Progenitor cell of endocrine pancreas (in vitro differentiated cells): ENCODE measurements around the gene CYFIP1. TPM values are rescaled to one million over a fixed set of nuclear protein-coding genes. Genes with fewer than 3 reads are reported as not detected.

Experiments used
- DNase-seq: peaks from one replicate; pipeline ENCODE4 v3.0.0; 2021; ENCODE audit warnings: low spot score; ENCODE audit not compliant: unreplicated experiment
- H3K27ac Mint-ChIP-seq: 2 replicates; pipeline ENCODE4 v1.8.0; 2021; ENCODE audit warnings: mild to moderate bottlenecking, moderate library complexity, mixed read lengths
- H3K27me3 Mint-ChIP-seq: 2 replicates; pipeline ENCODE4 v1.8.0; 2021; ENCODE audit warnings: mixed read lengths
- H3K36me3 Mint-ChIP-seq: 2 replicates; pipeline ENCODE4 v1.8.0; 2022; ENCODE audit warnings: mixed read lengths; ENCODE audit not compliant: insufficient read depth
- H3K4me1 Mint-ChIP-seq: 2 replicates; pipeline ENCODE4 v1.8.0; 2021; ENCODE audit warnings: low read depth, mixed read lengths
- H3K4me3 Mint-ChIP-seq: 2 replicates; pipeline ENCODE4 v1.8.0; 2021; ENCODE audit warnings: low read depth, mild to moderate bottlenecking, moderate library complexity, mixed read lengths
- H3K9me3 Mint-ChIP-seq: 2 replicates; pipeline ENCODE4 v1.8.0; 2021; ENCODE audit warnings: low read depth, mixed read lengths
- total RNA-seq: library from RNA; stranded (reverse); gene quantifications from 2 replicates; pipeline ENCODE4 v1.2.1, GENCODE V29; 2021
- TF ChIP-seq, protein P1 (sequence below): fragments of 200-600 bp; sonication (generic); IDR thresholded peaks from one replicate; pipeline ENCODE4 v1.5.0; 2021; ENCODE audit warnings: antibody characterized with exemption, mild to moderate bottlenecking; ENCODE audit not compliant: unreplicated experiment

The CYFIP1 gene
- total RNA-seq, 1 donor from 2014 or later, result 175 TPM

DNA sequence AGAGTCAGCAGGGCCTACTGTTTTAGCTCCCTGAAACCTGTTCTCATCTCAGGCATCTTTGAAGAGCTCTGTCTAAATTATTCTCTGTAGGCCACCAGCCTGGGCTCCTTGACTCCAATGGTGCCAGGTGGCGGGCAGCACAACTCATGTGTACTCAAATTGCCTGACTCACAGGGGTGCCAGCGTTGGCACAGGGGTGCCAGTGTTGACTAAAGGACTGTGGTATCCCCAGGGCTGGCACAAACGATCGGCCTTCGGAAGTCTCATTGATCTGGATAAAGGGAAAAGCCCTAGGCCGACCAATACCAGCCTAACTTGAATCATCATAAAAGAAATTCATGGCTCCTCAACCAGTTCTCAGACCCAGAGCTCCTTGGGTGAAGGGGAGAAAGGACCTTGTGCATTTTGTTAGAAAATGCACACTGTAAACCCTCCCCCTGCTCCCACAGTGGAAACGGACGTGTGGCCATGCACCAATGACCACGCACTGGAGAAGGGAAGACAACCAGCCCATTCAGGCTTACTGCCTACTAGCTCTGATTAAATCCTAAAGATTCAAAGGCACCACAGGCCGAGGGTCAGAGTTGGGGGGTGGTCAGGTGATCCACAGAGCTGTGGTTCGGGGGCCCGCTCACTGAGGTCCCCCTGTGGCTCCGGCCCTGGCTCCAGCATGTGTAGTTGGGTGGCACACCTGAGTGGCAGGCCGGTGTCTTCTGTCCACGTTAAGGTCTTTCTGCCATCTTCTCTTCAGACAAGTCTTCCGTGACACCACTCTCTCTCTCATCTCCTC is 72.8 kb downstream of the CYFIP1 start:
- DNase-seq, result no peak
- Mint-ChIP-seq H3K36me3 (peaks cover 30% of the 10 kb centered on the region), H3K27ac (no peak overlapping the region), H3K27me3 (no peaks in the 10 kb centered on the region), H3K9me3 (no peaks in the 10 kb centered on the region), H3K4me3 (no peak overlapping the region), H3K4me1 (no peaks in the 10 kb centered on the region)
- TF ChIP-seq, protein P1, sequence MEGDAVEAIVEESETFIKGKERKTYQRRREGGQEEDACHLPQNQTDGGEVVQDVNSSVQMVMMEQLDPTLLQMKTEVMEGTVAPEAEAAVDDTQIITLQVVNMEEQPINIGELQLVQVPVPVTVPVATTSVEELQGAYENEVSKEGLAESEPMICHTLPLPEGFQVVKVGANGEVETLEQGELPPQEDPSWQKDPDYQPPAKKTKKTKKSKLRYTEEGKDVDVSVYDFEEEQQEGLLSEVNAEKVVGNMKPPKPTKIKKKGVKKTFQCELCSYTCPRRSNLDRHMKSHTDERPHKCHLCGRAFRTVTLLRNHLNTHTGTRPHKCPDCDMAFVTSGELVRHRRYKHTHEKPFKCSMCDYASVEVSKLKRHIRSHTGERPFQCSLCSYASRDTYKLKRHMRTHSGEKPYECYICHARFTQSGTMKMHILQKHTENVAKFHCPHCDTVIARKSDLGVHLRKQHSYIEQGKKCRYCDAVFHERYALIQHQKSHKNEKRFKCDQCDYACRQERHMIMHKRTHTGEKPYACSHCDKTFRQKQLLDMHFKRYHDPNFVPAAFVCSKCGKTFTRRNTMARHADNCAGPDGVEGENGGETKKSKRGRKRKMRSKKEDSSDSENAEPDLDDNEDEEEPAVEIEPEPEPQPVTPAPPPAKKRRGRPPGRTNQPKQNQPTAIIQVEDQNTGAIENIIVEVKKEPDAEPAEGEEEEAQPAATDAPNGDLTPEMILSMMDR, result no peak

DNA sequence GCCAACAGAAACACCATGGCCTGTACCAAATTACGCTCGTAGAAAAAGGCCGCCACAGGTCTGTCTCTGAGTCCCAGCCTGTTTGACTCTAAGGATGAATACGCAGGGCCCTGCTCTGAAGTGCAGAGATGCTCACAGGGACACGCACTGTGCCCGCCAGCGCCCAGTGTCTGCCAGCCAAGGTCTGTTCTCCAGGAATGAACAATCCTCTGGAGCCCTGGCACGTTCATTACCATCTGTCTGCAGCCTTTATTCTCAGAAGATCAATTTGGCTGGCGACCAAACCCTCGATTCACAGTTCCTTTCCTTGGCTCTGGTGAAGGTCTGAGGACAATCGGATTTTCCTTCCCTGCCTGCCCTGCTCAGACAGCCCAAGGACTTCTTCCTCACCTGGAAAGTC is 75.4 kb downstream of the CYFIP1 start:
- Mint-ChIP-seq H3K27me3 (no peaks in the 10 kb centered on the region), H3K4me3 (no peak overlapping the region), H3K9me3 (no peaks in the 10 kb centered on the region), H3K27ac (no peak overlapping the region), H3K4me1 (no peaks in the 10 kb centered on the region), H3K36me3 (peaks cover 20% of the 10 kb centered on the region)
- DNase-seq, result no peak
- TF ChIP-seq, protein P1, result no peak

DNA sequence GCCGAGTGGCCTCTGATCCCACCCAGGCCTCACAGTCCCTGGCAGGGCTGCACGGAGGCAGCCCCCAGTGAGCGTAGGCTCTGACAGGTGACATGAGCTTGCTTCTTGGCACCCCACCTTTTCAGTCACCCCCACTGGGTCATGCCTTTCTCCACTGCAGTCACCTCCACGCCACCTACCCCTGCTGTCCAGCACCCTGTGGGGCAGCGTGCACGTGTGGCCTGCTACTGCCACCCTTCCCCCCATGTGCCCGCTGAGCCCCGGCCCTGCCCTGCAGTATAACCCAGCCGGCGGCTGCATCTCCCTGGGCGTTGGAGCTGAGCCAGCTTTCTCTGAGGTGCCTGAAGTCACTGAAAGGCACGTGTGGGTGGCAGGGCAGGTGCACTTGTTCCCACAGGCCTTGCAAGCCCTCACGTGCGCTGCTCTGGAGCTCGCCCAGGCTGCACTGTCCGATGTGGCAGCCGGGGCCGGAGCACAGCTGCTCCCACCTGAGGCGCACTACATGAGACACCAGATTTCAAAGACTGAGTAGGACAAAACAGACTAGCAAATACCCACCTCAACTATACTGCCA is 76.1 kb downstream of the CYFIP1 start:
- TF ChIP-seq, protein P1, result no peak
- Mint-ChIP-seq H3K27ac (no peak overlapping the region), H3K4me1 (no peaks in the 10 kb centered on the region), H3K9me3 (no peaks in the 10 kb centered on the region), H3K36me3 (peaks cover 22% of the 10 kb centered on the region), H3K27me3 (no peaks in the 10 kb centered on the region), H3K4me3 (no peak overlapping the region)
- DNase-seq, result no peak

DNA sequence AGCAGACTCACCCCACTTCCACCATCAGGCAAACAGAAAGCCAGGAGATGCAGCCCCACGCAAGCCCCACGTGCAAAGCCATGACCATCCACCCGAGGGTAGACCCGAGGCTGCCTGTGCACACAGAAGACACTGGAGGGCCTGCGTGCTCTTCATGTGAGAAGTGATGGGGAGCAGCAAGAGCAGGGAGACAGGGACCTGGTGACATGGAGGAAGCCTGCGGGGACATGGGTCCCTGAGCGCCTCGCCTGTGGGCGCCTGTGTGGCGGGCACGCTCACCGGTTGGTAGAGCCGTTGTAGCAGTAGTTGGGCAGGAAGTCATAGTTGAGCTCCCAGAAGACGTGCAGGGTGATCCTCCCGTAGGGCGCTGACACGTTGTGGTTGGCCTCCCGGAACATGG is 76.7 kb downstream of the CYFIP1 start:
- Mint-ChIP-seq H3K27me3 (no peaks in the 10 kb centered on the region), H3K4me3 (no peak overlapping the region)
- TF ChIP-seq, protein P1, result no peak

DNA sequence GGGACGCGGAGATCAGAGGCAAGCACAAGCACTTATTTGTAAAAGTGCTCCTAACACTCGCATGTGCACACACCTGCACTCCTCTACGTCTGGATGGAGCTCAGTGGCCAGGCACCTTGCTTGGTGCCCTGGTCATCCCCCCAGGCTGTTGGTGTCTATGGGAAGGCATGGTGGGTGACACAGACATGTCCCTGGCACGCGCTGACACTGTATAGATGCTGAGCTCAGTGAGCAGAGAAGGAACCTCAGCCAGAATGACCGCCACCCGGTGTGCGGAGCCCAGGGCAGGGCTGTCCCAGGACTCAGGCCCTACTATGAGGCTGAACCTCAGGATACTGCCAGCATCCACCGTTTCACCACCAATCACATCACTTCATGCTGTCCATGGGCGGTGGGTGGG is 77.2 kb downstream of the CYFIP1 start:
- no peaks in the 10 kb centered on the region for H3K4me1 Mint-ChIP-seq
- peak overlapping the region; percentile 52 for H3K27ac Mint-ChIP-seq
- no peak for DNase-seq
- H3K9me3 Mint-ChIP-seq, result no peaks in the 10 kb centered on the region
- no peak overlapping the region for H3K4me3 Mint-ChIP-seq
- peaks cover 16% of the 10 kb centered on the region for H3K36me3 Mint-ChIP-seq
- H3K27me3 Mint-ChIP-seq, result no peaks in the 10 kb centered on the region
- TF ChIP-seq, protein P1, result no peak

More for the DNA sequence above, 76.7 kb downstream of the CYFIP1 start:
- H3K36me3 Mint-ChIP-seq, result peaks cover 19% of the 10 kb centered on the region
- peak overlapping the region; percentile 52 for H3K27ac Mint-ChIP-seq
- H3K9me3 Mint-ChIP-seq, result no peaks in the 10 kb centered on the region
- no peak for DNase-seq
- no peaks in the 10 kb centered on the region for H3K4me1 Mint-ChIP-seq
